ENCODE measurements around the gene MCC. TPM values are rescaled to one million over a fixed set of nuclear protein-coding genes. Genes with fewer than 3 reads are reported as not detected.

The MCC gene
- total RNA-seq, 1 donor from 2014 or later = 14.0 TPM

GRCh38 chr5:113070901-113071300 is 417.4 kb downstream of the MCC start:
- Mint-ChIP-seq H3K4me3 (ENCODE audit: unreplicated experiment) (no peak overlapping the region), H3K9me3 (ENCODE audit: unreplicated experiment) (no peaks in the 10 kb centered on the region), H3K36me3 (ENCODE audit: unreplicated experiment) (peaks cover 16% of the 10 kb centered on the region), H3K4me1 (ENCODE audit: unreplicated experiment) (no peaks in the 10 kb centered on the region), H3K27me3 (ENCODE audit: unreplicated experiment) (no peaks in the 10 kb centered on the region), H3K27ac (ENCODE audit: unreplicated experiment) (no peak overlapping the region)
- no peak for DNase-seq (ENCODE audit: extremely low spot score, unreplicated experiment)
- TF ChIP-seq, protein P1, sequence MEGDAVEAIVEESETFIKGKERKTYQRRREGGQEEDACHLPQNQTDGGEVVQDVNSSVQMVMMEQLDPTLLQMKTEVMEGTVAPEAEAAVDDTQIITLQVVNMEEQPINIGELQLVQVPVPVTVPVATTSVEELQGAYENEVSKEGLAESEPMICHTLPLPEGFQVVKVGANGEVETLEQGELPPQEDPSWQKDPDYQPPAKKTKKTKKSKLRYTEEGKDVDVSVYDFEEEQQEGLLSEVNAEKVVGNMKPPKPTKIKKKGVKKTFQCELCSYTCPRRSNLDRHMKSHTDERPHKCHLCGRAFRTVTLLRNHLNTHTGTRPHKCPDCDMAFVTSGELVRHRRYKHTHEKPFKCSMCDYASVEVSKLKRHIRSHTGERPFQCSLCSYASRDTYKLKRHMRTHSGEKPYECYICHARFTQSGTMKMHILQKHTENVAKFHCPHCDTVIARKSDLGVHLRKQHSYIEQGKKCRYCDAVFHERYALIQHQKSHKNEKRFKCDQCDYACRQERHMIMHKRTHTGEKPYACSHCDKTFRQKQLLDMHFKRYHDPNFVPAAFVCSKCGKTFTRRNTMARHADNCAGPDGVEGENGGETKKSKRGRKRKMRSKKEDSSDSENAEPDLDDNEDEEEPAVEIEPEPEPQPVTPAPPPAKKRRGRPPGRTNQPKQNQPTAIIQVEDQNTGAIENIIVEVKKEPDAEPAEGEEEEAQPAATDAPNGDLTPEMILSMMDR (IDR thresholded peaks at IDR 0.05) = no peak

DNA sequence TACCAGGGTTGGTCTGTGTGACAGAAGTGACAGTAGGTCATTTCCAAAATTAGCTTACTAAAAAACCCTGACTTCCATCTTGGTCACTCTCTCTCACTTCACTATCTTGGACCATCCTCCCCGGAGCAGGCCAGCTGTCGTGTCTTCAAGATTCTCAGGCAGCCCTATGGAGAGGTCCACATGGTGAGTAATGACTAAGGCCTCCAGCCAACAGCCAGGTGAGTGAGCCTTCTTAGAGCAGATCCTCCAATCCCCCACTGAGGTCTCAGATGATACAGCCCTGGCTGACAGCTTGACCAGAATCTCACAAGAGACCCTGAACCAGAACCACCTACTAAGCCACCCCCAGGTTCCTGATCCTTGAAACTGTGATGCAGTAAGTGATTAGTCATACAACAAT is 419.7 kb downstream of the MCC start:
- DNase-seq (ENCODE audit: extremely low spot score, unreplicated experiment) = no peak
- no peaks in the 10 kb centered on the region for H3K4me1 Mint-ChIP-seq (ENCODE audit: unreplicated experiment)
- TF ChIP-seq, protein P1 (IDR thresholded peaks at IDR 0.05) = no peak
- no peak overlapping the region for H3K4me3 Mint-ChIP-seq (ENCODE audit: unreplicated experiment)
- H3K27ac Mint-ChIP-seq (ENCODE audit: unreplicated experiment) = no peak overlapping the region
- H3K36me3 Mint-ChIP-seq (ENCODE audit: unreplicated experiment) = peaks cover 15% of the 10 kb centered on the region
- H3K9me3 Mint-ChIP-seq (ENCODE audit: unreplicated experiment) = no peaks in the 10 kb centered on the region
- no peaks in the 10 kb centered on the region for H3K27me3 Mint-ChIP-seq (ENCODE audit: unreplicated experiment)

DNA sequence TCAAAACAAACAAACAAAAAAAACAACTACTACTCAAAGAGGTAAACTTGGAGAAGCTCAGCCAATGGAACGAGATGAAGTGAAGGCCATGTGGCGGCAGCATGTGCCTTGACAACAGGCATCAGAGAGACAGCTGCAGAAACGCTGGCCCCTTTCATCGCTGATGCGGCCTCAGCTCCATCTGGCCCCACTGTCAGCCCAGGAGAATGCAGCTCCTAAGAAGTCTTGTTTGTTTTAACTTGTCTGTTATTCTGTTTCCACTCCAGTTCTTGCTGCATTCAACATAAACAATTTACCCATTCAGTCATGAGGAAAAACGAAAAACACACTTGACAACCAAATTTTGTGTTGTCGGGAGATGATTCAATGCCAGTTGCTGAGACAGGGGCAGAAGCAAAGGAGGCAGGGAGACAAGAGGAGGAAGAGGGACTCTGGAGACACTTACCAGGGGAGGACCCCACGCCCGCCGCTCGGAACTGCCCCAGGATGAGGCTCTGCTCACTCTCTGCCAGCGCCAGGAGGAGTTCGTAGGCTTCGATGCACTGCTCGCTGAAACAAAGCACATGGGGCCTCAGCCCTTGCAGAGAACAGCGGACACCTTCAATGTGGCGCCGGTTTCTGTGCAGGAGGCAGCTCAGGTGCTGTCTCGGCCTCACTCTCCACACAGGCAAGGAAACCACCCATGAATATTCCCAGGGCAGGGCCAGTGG is 420.5 kb downstream of the MCC start:
- TF ChIP-seq, protein P1 (IDR thresholded peaks at IDR 0.05) = no peak
- Mint-ChIP-seq H3K27ac (ENCODE audit: unreplicated experiment) (no peak overlapping the region), H3K9me3 (ENCODE audit: unreplicated experiment) (no peaks in the 10 kb centered on the region), H3K4me3 (ENCODE audit: unreplicated experiment) (no peak overlapping the region), H3K36me3 (ENCODE audit: unreplicated experiment) (peaks cover 22% of the 10 kb centered on the region), H3K4me1 (ENCODE audit: unreplicated experiment) (peaks cover under 1% of the 10 kb centered on the region), H3K27me3 (ENCODE audit: unreplicated experiment) (no peaks in the 10 kb centered on the region)
- DNase-seq (ENCODE audit: extremely low spot score, unreplicated experiment) = no peak

- DNase-seq (ENCODE audit: extremely low spot score, unreplicated experiment) = no peak
- no peak overlapping the region for H3K27ac Mint-ChIP-seq (ENCODE audit: unreplicated experiment)
- peaks cover 14% of the 10 kb centered on the region for H3K4me1 Mint-ChIP-seq (ENCODE audit: unreplicated experiment)
- H3K9me3 Mint-ChIP-seq (ENCODE audit: unreplicated experiment) = no peaks in the 10 kb centered on the region
- TF ChIP-seq, protein P1 (IDR thresholded peaks at IDR 0.05) = no peak
- no peaks in the 10 kb centered on the region for H3K27me3 Mint-ChIP-seq (ENCODE audit: unreplicated experiment)
- peaks cover 23% of the 10 kb centered on the region for H3K36me3 Mint-ChIP-seq (ENCODE audit: unreplicated experiment)
- H3K4me3 Mint-ChIP-seq (ENCODE audit: unreplicated experiment) = no peak overlapping the region
Measured at GRCh38 chr5:113065626-113066025, 422.6 kb downstream of the MCC start.

DNA sequence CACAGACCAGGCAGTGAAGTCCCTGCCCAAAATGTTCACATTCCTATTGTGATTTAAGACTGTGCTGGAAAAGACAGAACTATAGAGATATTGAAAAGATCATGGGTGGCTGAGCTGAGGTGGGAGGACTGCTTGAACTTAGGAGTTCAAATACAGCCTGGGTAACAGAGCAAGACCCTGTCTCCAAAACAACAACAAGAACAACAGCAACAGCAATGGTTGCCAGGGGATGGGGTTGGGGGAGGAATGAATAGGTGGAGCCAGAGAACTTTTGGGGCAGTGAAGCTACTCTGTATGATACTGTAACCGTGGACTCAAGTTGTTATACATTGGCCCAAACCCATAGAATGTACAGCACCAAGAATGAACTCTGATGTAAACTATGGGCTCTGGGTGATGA is 423.4 kb downstream of the MCC start:
- no peaks in the 10 kb centered on the region for H3K9me3 Mint-ChIP-seq (ENCODE audit: unreplicated experiment)
- H3K36me3 Mint-ChIP-seq (ENCODE audit: unreplicated experiment) = peaks cover 23% of the 10 kb centered on the region
- no peak for DNase-seq (ENCODE audit: extremely low spot score, unreplicated experiment)
- H3K4me1 Mint-ChIP-seq (ENCODE audit: unreplicated experiment) = peaks cover 14% of the 10 kb centered on the region
- TF ChIP-seq, protein P1 (IDR thresholded peaks at IDR 0.05) = no peak
- no peak overlapping the region for H3K4me3 Mint-ChIP-seq (ENCODE audit: unreplicated experiment)
- no peaks in the 10 kb centered on the region for H3K27me3 Mint-ChIP-seq (ENCODE audit: unreplicated experiment)
- no peak overlapping the region for H3K27ac Mint-ChIP-seq (ENCODE audit: unreplicated experiment)

Measured in osteocyte (in vitro differentiated cells).